Esophagus muscularis mucosa (tissue), 4 donors: ENCODE measurements around the gene CDH16. TPM values are rescaled to one million over a fixed set of nuclear protein-coding genes. Genes with fewer than 3 reads are reported as not detected.
A peak's percentile ranks its signal among the peaks of the same experiment; 100 is the strongest.

Experiments
- DNase-seq: peaks from one replicate; pipeline ENCODE4 v3.0.0-alpha.2; 2017; ENCODE audit errors: extremely low spot score
- H3K27ac ChIP-seq, 4 donors: fragments of 200-600 bp; sonication (generic); replicated peaks in 1 of 4; 1 replicate in 3 of 4; 2 replicates in 1 of 4; pipeline ENCODE4 v1.5.1; 2016 to 2019; ENCODE audit warnings: mild to moderate bottlenecking in 1 of 4
- H3K27me3 ChIP-seq, 4 donors: fragments of 200-600 bp; sonication (generic); one replicate each; pipeline versions ENCODE4 v1.5.1 to v1.6.0; 2016 to 2019
- H3K36me3 ChIP-seq, 4 donors: fragments of 200-600 bp; sonication (generic); one replicate each; pipeline ENCODE4 v1.5.1; 2016 to 2019
- H3K4me1 ChIP-seq, 4 donors: fragments of 200-600 bp; sonication (generic); one replicate each; pipeline ENCODE4 v1.5.1; 2016 to 2019
- H3K4me3 ChIP-seq, 4 donors: fragments of 200-600 bp; sonication (generic); 1 replicate in 2 of 4; 2 replicates in 2 of 4; pipeline ENCODE4 v1.5.1; 2016 to 2019; ENCODE audit warnings: mild to moderate bottlenecking in 4 of 4, moderate library complexity in 1 of 4
- H3K9me3 ChIP-seq, 4 donors: fragments of 200-600 bp; sonication (generic); 1 replicate in 3 of 4; 2 replicates in 1 of 4; pipeline ENCODE4 v1.5.1; 2016 to 2019
- EP300 ChIP-seq: sonication (generic); formaldehyde crosslinking; IDR thresholded peaks from one replicate; pipeline ENCODE4 v1.6.1; 2017; ENCODE audit warnings: antibody characterized with exemption
- POLR2A ChIP-seq: fragments of 450-650 bp; IDR thresholded peaks from one replicate; pipeline ENCODE4 v1.6.1; 2017; ENCODE audit warnings: antibody characterized with exemption, moderate library complexity, mild to moderate bottlenecking, low read depth
- POLR2AphosphoS5 ChIP-seq, 2 donors: sonication (generic); formaldehyde crosslinking; IDR thresholded peaks; one replicate each; pipeline ENCODE4 v1.6.1; 2017; ENCODE audit warnings: antibody characterized with exemption in 2 of 2
- WGBS: methylation state at CpG from one replicate; pipeline ENCODE4 v1.1.5; 2018; 5-methylcytosine and 5-hydroxymethylcytosine counted together
- intact Hi-C: fragments of 100-400 bp; cut with DNase I; formaldehyde crosslinking; loops from one replicate; pipeline ENCODE4 v1.15.1; 2023
- total RNA-seq, 4 donors: library from RNA; depleted of rRNA; stranded (reverse); fragments of >200 nt; gene quantifications; one replicate each; pipeline versions ENCODE4 v1.1.0 to v1.2.1, GENCODE V29; 2016
- TF ChIP-seq, protein P1 (sequence below), 3 experiments: fragments of 200-600 bp in 2 of 3; fragments of 450-650 bp in 1 of 3; sonication (generic) in 2 of 3; IDR thresholded peaks; one replicate each; pipeline ENCODE4 v1.5.1; 2017 to 2019; ENCODE audit warnings: antibody characterized with exemption in 3 of 3, mild to moderate bottlenecking in 2 of 3, moderate library complexity in 1 of 3

CDH16 gene
- total RNA-seq, 4 donors from 2014 or later = 0.52 TPM; not detected in 3

DNA sequence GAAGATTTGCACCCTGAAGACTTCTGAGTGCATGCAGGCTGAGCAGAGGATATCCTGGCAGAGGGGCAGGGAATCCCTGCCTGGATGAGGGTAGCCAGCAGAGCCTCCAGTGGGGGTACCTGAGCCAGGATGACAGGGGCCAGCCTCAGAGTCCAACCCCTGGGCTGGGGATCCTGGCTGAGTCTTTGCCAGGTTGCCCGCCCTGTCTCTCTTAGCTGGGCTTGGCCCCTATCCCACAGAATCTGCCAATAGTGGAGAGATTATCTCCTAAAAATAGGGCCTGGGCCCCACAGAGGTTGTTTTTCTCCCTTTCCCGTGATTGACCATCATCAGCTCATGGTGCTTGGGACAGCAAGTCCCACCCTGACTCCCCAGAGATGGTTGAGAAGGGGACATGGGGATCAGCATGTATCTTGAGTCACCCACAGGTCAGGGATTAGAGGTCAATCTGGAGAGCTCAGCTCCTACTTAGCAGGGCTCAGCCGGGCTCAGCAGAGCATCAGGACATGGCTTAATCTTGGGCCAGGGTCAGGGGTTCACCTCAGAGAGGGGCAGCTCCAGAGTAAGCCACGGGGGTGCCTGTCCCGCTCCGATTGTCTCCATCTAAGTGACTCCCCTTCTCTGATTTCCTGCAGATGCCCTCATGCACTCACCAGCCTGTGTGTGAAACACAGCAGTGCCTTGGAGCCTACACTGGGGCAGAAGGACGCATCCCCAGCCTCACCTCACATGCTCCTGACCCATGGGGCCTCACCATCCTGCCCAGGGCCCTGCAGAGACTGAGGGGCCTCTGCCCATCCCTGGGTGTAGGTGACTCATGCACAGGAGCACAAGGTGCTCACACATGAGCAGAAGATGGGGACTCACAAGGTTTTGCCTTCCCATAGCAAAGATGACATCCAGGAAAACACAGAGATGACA is 11.5 kb downstream of the CDH16 start:
- TF ChIP-seq EP300 (no peak), POLR2AphosphoS5 (IDR thresholded peaks at IDR 0.05) (peak in 1 of 2 donors; percentile 32)
- no peak overlapping the region for H3K4me3 ChIP-seq
- peak overlapping the region; percentile 18 to 90 (median 88) for H3K27ac ChIP-seq
- no peaks in the 10 kb centered on the region for H3K9me3 ChIP-seq
- WGBS = 77% methylated on average over 6 of the region's 7 CpGs
- H3K4me1 ChIP-seq = peaks cover 29 to 52% (median 50%) of the 10 kb centered on the region in 4 donors
- H3K27me3 ChIP-seq = no peaks in the 10 kb centered on the region
- intact Hi-C loops = no loop called here
- no peaks in the 10 kb centered on the region for H3K36me3 ChIP-seq
- DNase-seq = no peak

DNA sequence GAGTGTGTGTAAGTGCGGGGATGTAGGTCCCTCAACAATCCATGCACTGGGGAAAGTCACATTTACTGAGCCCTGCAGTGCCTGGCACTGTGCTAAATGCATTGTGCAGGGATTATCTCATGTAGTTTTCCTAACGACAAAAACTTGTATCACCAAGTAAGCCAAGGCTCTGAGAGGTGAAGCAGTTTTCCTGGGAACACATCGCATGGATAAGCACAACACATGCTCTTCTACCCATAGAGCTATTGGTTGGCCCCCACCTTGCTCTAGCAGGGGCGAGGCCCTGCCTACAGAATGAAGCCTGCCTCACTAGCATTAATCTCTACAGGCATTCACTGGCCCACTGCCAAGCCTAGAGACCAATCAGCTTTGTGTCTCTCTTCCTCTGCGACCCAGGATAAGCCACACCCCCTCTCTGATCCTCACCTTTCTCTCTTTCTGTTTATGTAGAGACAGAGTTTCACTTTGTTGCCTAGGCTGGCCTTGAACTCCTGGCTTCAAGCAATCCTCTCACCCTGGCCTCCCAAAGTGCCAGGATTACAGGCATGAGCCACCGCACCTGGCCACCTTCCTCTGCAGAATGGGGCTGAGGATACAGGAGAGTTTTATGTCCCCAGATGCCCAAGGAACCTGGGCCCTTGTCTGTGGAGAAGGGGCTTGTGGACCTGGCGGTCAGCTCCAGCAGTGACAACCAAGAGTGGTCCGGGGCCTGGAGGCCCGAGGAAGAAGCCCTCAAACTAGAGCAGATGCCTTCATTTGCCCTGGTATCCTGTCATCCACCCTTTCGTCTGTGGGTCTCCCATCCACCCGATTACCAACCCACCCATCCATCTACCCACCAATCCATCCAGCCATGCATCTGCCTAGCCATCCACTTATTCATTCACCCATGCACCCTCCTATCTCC is 12.8 kb downstream of the CDH16 start:
- Histone ChIP-seq H3K27me3 (no peaks in the 10 kb centered on the region), H3K4me3 (no peak overlapping the region), H3K27ac (peak overlapping the region; percentile 86 to 91 (median 90)), H3K9me3 (no peaks in the 10 kb centered on the region), H3K4me1 (peaks cover 42 to 65% (median 63%) of the 10 kb centered on the region in 4 donors), H3K36me3 (no peaks in the 10 kb centered on the region)
- intact Hi-C loops = no loop called here
- TF ChIP-seq POLR2AphosphoS5 (IDR thresholded peaks at IDR 0.05) = no peak
- no peak for TF ChIP-seq EP300
- TF ChIP-seq POLR2A = no peak
- TF ChIP-seq, protein P1, sequence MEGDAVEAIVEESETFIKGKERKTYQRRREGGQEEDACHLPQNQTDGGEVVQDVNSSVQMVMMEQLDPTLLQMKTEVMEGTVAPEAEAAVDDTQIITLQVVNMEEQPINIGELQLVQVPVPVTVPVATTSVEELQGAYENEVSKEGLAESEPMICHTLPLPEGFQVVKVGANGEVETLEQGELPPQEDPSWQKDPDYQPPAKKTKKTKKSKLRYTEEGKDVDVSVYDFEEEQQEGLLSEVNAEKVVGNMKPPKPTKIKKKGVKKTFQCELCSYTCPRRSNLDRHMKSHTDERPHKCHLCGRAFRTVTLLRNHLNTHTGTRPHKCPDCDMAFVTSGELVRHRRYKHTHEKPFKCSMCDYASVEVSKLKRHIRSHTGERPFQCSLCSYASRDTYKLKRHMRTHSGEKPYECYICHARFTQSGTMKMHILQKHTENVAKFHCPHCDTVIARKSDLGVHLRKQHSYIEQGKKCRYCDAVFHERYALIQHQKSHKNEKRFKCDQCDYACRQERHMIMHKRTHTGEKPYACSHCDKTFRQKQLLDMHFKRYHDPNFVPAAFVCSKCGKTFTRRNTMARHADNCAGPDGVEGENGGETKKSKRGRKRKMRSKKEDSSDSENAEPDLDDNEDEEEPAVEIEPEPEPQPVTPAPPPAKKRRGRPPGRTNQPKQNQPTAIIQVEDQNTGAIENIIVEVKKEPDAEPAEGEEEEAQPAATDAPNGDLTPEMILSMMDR (IDR thresholded peaks at IDR 0.05) = no peak
- WGBS = 53% methylated on average over 8 of the region's 11 CpGs
- DNase-seq = no peak

DNA sequence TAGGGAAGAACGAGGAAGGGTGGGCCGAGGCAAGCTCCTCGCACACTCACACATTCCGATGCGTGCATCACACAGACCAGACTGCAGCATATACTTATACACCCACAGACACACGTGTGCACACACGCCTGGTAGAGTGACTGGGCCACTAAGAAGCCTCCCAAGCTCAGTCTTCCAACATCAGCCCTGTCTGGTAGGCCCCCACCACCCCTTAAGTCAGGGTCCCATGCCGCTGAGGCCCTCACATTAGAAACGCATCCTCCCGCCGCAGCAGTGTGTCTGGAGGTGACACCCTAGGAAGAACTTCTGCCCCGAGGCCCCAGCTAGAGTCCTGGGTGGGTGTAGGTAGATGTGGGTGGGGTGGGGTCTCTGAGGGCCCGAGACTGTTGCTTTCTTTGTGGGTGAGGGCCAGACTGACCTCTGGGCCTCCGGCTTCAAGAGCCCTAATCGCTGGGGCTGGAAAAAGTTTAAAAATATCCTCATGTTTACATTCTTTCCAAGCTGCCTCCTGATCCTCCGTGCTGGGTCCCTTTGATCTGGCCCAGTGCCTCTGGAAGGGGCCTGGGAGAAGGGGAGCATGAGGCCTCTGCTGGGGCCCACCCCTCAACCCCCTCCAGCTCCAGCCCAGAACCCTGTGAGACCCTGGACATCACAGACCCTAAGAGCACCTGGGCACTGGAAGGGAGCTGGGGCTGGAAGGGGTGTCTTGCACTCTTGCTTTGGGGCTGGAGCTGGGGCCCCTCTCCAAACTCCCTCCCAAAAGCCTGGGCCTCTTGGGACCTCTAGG is 13.6 kb downstream of the CDH16 start:
- DNase-seq = no peak
- Histone ChIP-seq H3K27me3 (no peaks in the 10 kb centered on the region), H3K9me3 (no peaks in the 10 kb centered on the region), H3K27ac (peak overlapping the region; percentile 86 to 91 (median 90)), H3K4me1 (peaks cover 50 to 74% (median 71%) of the 10 kb centered on the region in 4 donors), H3K36me3 (no peaks in the 10 kb centered on the region), H3K4me3 (peak overlapping the region; percentile 19 to 48 (median 36))
- intact Hi-C loops = no loop called here
- peak; percentile 29 to 44 for TF ChIP-seq POLR2AphosphoS5 (IDR thresholded peaks at IDR 0.05)
- TF ChIP-seq, protein P1 (IDR thresholded peaks at IDR 0.05) = no peak
- 48% methylated on average over 15 of the region's 16 CpGs for WGBS

DNA sequence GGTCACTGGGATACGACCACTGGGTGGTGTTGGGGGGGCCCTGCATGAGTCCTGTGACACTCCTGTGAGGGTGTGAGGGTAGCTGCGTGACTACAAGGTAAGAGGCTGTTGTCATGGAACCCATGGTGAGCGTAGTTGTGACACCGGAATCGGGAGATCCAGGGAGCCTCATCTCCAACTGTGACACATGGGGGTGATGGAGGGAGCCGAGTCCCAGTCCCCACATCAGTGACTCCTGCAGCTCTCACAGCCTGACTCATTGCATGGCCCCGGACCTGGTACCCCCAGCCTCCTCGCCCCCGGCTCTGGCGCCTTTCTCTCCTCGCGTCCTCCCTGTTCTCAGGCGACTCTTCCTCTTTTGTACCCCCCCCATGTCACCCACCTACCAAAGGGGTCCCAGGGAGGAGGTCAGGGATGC is 14.2 kb downstream of the CDH16 start:
- intact Hi-C loops = no loop called here
- peaks cover 56 to 80% (median 77%) of the 10 kb centered on the region in 4 donors for H3K4me1 ChIP-seq
- TF ChIP-seq, protein P1 (IDR thresholded peaks at IDR 0.05) = no peak
- TF ChIP-seq POLR2A (no peak), POLR2AphosphoS5 (IDR thresholded peaks at IDR 0.05) (no peak), EP300 (no peak)
- peak overlapping the region; percentile 86 to 91 (median 90) for H3K27ac ChIP-seq
- H3K9me3 ChIP-seq = no peaks in the 10 kb centered on the region
- H3K4me3 ChIP-seq = peak overlapping the region; percentile 19 to 48 (median 36)
- H3K27me3 ChIP-seq = no peaks in the 10 kb centered on the region
- WGBS = 83% methylated on average over 12 of the region's 13 CpGs
- H3K36me3 ChIP-seq = no peaks in the 10 kb centered on the region
- no peak for DNase-seq
